HEK293 (cell line): ENCODE results near the gene RXRG.
A peak's percentile ranks its signal among the peaks of the same experiment; 100 is the strongest.

Source experiments
- CTCF ChIA-PET: fragments of 350-600 bp; formaldehyde crosslinking; extraction: SDS; loops from one replicate; lab custom pipeline; 2021; ENCODE audit warnings: antibody characterized with exemption; lab: Yijun Ruan, JAX
- POLR2A ChIA-PET: fragments of 300-600 bp; formaldehyde crosslinking; extraction: SDS; loops from one replicate; lab custom pipeline; 2020; ENCODE audit warnings: antibody characterized with exemption, inconsistent platforms; lab: Yijun Ruan, JAX
- H3K27ac ChIP-seq: fragments of 200-500 bp; sonication (Bioruptor generic); 2 replicates; pipeline ENCODE4 v1.5.1; 2014; ENCODE audit warnings: low read depth, low read length, control low read depth, inconsistent platforms; ENCODE audit errors: extremely low read depth
- H3K36me3 ChIP-seq, 2 experiments: fragments of 200-500 bp in 1 of 2; sonication (Bioruptor generic) in 1 of 2; 1 replicate in 1 of 2; 2 replicates in 1 of 2; pipeline ENCODE4 v1.5.1; 2014 to 2017; ENCODE audit warnings: inconsistent platforms in 2 of 2, low read length in 2 of 2; ENCODE audit not compliant: control insufficient read depth in 2 of 2, insufficient read depth in 1 of 2
- H3K4me1 ChIP-seq: fragments of 200-500 bp; sonication (Bioruptor generic); 2 replicates; pipeline ENCODE4 v1.5.1; 2014; ENCODE audit warnings: mild to moderate bottlenecking, low read length, inconsistent platforms; ENCODE audit not compliant: control insufficient read depth, insufficient read depth
- H3K4me3 ChIP-seq: 2 replicates; pipeline ENCODE4 v1.5.1; 2011; ENCODE audit warnings: low read depth, mild to moderate bottlenecking, control low read depth, low read length, moderate library complexity
- H3K9me3 ChIP-seq: fragments of 200-500 bp; sonication (Bioruptor generic); 2 replicates; pipeline ENCODE4 v1.5.1; 2014; ENCODE audit warnings: low read depth, low read length, inconsistent platforms; ENCODE audit not compliant: control insufficient read depth, insufficient read depth
- EGR2 ChIP-seq: fragments of 450-650 bp; formaldehyde crosslinking; IDR thresholded peaks from 2 replicates; pipeline ENCODE4 v1.5.1; 2016; ENCODE audit warnings: low read depth, missing biosample characterization, missing genetic modification characterization
- GLIS1 ChIP-seq: fragments of 450-650 bp; formaldehyde crosslinking; IDR thresholded peaks from 2 replicates; pipeline ENCODE4 v1.5.1; 2016; ENCODE audit warnings: missing biosample characterization, missing genetic modification characterization
- HOXD13 ChIP-seq: sonication (generic); formaldehyde crosslinking; IDR thresholded peaks from 2 replicates; pipeline ENCODE4 v1.8.0; 2022; ENCODE audit warnings: missing genetic modification reagents, borderline replicate concordance
- MYNN ChIP-seq: fragments of 450-650 bp; formaldehyde crosslinking; IDR thresholded peaks from 2 replicates; pipeline ENCODE4 v1.5.1; 2016; ENCODE audit warnings: missing biosample characterization, missing genetic modification characterization, borderline replicate concordance
- OVOL3 ChIP-seq: fragments of 450-650 bp; formaldehyde crosslinking; IDR thresholded peaks from 2 replicates; pipeline ENCODE4 v1.5.1; 2016; ENCODE audit warnings: missing biosample characterization, missing genetic modification characterization
- ZFP37 ChIP-seq: fragments of 450-650 bp; formaldehyde crosslinking; IDR thresholded peaks from 2 replicates; pipeline ENCODE4 v1.5.1; 2016; ENCODE audit warnings: missing biosample characterization, missing genetic modification characterization
- ZNF121 ChIP-seq: fragments of 450-650 bp; formaldehyde crosslinking; IDR thresholded peaks from 2 replicates; pipeline ENCODE4 v1.5.1; 2016; ENCODE audit warnings: missing biosample characterization, missing genetic modification characterization
- ZNF138 ChIP-seq: fragments of 450-650 bp; formaldehyde crosslinking; IDR thresholded peaks from 2 replicates; pipeline ENCODE4 v1.5.1; 2016; ENCODE audit warnings: missing biosample characterization, missing genetic modification characterization, borderline replicate concordance
- ZNF239 ChIP-seq: fragments of 450-650 bp; formaldehyde crosslinking; IDR thresholded peaks from 2 replicates; pipeline ENCODE4 v1.5.1; 2016; ENCODE audit warnings: missing biosample characterization, missing genetic modification characterization
- ZNF510 ChIP-seq: fragments of 450-650 bp; formaldehyde crosslinking; IDR thresholded peaks from 2 replicates; pipeline ENCODE4 v1.5.1; 2018; ENCODE audit warnings: mild to moderate bottlenecking, missing genetic modification characterization, missing biosample characterization; ENCODE audit not compliant: insufficient replicate concordance
- TF ChIP-seq, protein P1 (sequence below): fragments of 450-650 bp; formaldehyde crosslinking; IDR thresholded peaks from 2 replicates; pipeline ENCODE4 v1.5.1; 2016; ENCODE audit warnings: missing biosample characterization, missing genetic modification characterization
- TF ChIP-seq, protein P2 (sequence below): fragments of 450-650 bp; formaldehyde crosslinking; conservative IDR thresholded peaks from 2 replicates; pipeline ENCODE4 v1.5.1; 2016; ENCODE audit warnings: low read depth, missing biosample characterization, missing genetic modification characterization
- TF ChIP-seq, protein P3 (sequence below): fragments of 450-650 bp; formaldehyde crosslinking; IDR thresholded peaks from 2 replicates; pipeline ENCODE4 v1.5.1; 2017; ENCODE audit warnings: missing biosample characterization, missing genetic modification characterization

RXRG gene

DNA sequence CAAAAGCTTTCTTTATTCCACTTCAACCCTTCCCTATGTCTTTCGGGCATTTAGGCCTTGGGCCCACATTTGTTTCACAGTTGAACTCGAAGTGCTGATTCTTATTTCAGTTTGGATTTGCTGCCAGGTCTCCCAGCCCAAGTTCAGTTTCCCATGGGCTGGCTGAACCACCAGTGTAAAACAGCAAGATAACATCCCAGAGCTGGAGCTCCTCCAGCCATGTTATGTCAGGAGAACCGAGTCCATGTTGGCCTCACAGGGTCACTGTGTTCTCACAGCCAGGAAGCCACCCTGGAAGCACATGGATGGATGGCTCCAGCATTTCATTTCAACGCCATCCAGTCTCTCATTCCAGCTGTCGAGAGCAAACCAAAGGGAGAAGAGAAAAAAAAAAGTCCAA, 45.2 kb upstream of the RXRG start:
- no peak overlapping the region for H3K27ac ChIP-seq
- ChIA-PET CTCF (no interaction called here), POLR2A (no interaction called here)
- H3K4me3 ChIP-seq = no peak overlapping the region
- no peaks in the 10 kb centered on the region for H3K9me3 ChIP-seq
- TF ChIP-seq OVOL3 (tag by site-specific recombination) = no peak
- no peak for TF ChIP-seq ZNF510 (tag by site-specific recombination)
- TF ChIP-seq, protein P1, sequence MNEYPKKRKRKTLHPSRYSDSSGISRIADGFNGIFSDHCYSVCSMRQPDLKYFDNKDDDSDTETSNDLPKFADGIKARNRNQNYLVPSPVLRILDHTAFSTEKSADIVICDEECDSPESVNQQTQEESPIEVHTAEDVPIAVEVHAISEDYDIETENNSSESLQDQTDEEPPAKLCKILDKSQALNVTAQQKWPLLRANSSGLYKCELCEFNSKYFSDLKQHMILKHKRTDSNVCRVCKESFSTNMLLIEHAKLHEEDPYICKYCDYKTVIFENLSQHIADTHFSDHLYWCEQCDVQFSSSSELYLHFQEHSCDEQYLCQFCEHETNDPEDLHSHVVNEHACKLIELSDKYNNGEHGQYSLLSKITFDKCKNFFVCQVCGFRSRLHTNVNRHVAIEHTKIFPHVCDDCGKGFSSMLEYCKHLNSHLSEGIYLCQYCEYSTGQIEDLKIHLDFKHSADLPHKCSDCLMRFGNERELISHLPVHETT (tag by site-specific recombination) = no peak
- TF ChIP-seq ZNF239 = no peak
- TF ChIP-seq, protein P2, sequence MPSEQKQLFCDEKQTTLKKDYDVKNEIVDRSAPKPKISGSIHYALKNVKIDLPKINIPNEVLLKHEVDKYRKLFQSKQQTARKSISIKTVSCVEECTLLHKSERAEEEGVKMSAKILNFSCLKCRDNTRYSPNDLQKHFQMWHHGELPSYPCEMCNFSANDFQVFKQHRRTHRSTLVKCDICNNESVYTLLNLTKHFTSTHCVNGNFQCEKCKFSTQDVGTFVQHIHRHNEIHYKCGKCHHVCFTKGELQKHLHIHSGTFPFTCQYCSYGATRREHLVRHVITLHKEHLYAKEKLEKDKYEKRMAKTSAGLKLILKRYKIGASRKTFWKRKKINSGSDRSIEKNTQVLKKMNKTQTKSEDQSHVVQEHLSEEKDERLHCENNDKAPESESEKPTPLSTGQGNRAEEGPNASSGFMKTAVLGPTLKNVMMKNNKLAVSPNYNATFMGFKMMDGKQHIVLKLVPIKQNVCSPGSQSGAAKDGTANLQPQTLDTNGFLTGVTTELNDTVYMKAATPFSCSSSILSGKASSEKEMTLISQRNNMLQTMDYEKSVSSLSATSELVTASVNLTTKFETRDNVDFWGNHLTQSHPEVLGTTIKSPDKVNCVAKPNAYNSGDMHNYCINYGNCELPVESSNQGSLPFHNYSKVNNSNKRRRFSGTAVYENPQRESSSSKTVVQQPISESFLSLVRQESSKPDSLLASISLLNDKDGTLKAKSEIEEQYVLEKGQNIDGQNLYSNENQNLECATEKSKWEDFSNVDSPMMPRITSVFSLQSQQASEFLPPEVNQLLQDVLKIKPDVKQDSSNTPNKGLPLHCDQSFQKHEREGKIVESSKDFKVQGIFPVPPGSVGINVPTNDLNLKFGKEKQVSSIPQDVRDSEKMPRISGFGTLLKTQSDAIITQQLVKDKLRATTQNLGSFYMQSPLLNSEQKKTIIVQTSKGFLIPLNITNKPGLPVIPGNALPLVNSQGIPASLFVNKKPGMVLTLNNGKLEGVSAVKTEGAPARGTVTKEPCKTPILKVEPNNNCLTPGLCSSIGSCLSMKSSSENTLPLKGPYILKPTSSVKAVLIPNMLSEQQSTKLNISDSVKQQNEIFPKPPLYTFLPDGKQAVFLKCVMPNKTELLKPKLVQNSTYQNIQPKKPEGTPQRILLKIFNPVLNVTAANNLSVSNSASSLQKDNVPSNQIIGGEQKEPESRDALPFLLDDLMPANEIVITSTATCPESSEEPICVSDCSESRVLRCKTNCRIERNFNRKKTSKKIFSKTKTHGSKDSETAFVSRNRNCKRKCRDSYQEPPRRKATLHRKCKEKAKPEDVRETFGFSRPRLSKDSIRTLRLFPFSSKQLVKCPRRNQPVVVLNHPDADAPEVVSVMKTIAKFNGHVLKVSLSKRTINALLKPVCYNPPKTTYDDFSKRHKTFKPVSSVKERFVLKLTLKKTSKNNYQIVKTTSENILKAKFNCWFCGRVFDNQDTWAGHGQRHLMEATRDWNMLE (tag by site-specific recombination) = no peak
- H3K4me1 ChIP-seq = peaks cover 4% of the 10 kb centered on the region; the same call in 1 of the 2 replicates
- no peaks in the 10 kb centered on the region for H3K36me3 ChIP-seq

DNA sequence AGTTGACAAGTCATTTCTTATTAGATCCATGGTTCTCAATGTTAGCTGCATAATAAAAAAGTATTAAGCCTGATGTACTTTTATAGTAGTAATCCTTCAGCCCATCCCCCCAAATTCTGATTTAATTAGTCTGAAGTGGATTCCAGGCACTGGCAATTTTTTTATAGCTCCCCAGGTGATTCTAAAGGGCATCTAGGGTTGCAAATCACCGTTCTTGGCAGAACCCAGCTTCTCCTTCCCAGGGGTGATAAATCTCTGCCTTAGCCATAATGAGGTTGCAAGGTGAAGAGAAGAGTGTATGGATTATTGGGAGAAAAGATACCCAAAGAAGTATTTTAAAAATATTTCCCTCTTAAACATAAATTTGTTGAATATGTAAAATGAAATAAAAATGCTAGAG, 43.0 kb upstream of the RXRG start:
- POLR2A ChIA-PET = no interaction called here
- Histone ChIP-seq H3K36me3 (no peaks in the 10 kb centered on the region), H3K4me3 (no peak overlapping the region), H3K27ac (no peak overlapping the region), H3K4me1 (no peaks in the 10 kb centered on the region; the same call in 1 of the 2 replicates), H3K9me3 (no peaks in the 10 kb centered on the region)
- CTCF ChIA-PET = interaction anchor here (0.7 to 1.3 kb wide), 5 partner anchors 11 to 106 kb away, joined by 3 read pairs; no protein-coding TSS in a partner anchor
- TF ChIP-seq MYNN (tag by site-specific recombination) (no peak), HOXD13 (CRISPR knock-in tag) (no peak), GLIS1 (tag by site-specific recombination) (0 out of 2 replicates have a peak, but pooled peaks have one; percentile 11), ZNF121 (no peak), ZFP37 (tag by site-specific recombination) (no peak)

DNA sequence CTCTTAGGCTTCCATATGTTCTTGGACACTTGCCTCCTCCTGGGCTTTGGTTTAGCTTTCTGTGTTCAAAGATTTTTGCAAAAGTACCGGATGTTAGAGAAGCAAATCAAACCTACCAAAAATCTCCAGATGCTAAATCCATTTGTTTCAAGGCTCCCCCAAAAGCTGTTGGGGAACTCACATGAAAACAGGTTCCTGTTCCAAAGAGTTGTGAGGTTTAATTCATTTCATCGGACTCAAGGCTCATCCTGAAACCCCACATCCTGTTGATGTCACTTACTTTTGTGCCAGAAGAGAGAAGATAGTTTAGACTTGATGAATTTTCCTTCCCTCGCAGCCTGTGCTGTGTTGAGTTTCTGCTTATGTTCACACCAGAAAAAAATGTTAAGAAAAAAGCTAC, 41.7 kb upstream of the RXRG start:
- ChIA-PET POLR2A (no interaction called here), CTCF (interaction anchor here (1.3 kb wide), 1 partner anchor 107 kb away, joined by 3 read pairs; no protein-coding TSS in a partner anchor)
- no peak overlapping the region for H3K27ac ChIP-seq
- no peaks in the 10 kb centered on the region for H3K36me3 ChIP-seq
- H3K9me3 ChIP-seq = no peaks in the 10 kb centered on the region
- TF ChIP-seq, protein P3, sequence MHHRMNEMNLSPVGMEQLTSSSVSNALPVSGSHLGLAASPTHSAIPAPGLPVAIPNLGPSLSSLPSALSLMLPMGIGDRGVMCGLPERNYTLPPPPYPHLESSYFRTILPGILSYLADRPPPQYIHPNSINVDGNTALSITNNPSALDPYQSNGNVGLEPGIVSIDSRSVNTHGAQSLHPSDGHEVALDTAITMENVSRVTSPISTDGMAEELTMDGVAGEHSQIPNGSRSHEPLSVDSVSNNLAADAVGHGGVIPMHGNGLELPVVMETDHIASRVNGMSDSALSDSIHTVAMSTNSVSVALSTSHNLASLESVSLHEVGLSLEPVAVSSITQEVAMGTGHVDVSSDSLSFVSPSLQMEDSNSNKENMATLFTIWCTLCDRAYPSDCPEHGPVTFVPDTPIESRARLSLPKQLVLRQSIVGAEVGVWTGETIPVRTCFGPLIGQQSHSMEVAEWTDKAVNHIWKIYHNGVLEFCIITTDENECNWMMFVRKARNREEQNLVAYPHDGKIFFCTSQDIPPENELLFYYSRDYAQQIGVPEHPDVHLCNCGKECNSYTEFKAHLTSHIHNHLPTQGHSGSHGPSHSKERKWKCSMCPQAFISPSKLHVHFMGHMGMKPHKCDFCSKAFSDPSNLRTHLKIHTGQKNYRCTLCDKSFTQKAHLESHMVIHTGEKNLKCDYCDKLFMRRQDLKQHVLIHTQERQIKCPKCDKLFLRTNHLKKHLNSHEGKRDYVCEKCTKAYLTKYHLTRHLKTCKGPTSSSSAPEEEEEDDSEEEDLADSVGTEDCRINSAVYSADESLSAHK (tag by site-specific recombination) = peak; percentile 58; the same call in 1 of the 2 replicates
- TF ChIP-seq ZNF138 (tag by site-specific recombination) (no peak), EGR2 (no peak)
- no peak overlapping the region for H3K4me3 ChIP-seq
- no peaks in the 10 kb centered on the region; the same call in 1 of the 2 replicates for H3K4me1 ChIP-seq
